ENCODE results near the gene NTNG1. TPM values are rescaled to one million over a fixed set of nuclear protein-coding genes. Genes with fewer than 3 reads are reported as not detected.

NTNG1 gene
- total and polyA plus RNA-seq, 2 of the 13 experiments (the other 11 are each of a cell fraction or from before 2014, with no cell fraction given), result not detected

- Histone ChIP-seq H4K20me1 (ENCODE audit: insufficient read depth, low read length) (no peaks in the 10 kb centered on the region), H2AFZ (ENCODE audit: low read length) (no peak overlapping the region), H3K4me3 (replicated peaks in 1 of 3; ENCODE audit: insufficient read depth in 1 of 3, low read depth in 2 of 3, low read length in 3 of 3) (no peak overlapping the region), H3K4me1 (ENCODE audit: insufficient read depth, low read length) (peaks cover 12% of the 10 kb centered on the region), H3K27ac (ENCODE audit: extremely low read length, insufficient read depth, low read length) (no peak overlapping the region), H3K9ac (ENCODE audit: insufficient read depth, low read depth, low read length) (no peak overlapping the region), H3K27me3 (ENCODE audit: control insufficient read depth in 1 of 2, insufficient read depth in 2 of 2, low read length in 2 of 2) (no peaks in the 10 kb centered on the region), H3K79me2 (ENCODE audit: insufficient read depth, low read length) (no peaks in the 10 kb centered on the region), H3K36me3 (replicated peaks in 1 of 2; ENCODE audit: control insufficient read depth in 1 of 2, insufficient read depth in 2 of 2, low read length in 2 of 2) (no peaks in the 10 kb centered on the region), H3K4me2 (ENCODE audit: low read depth, low read length) (no peak overlapping the region), H3K9me3 (ENCODE audit: low read length) (peaks cover 16% of the 10 kb centered on the region)
- CTCF ChIA-PET (ENCODE audit: low intra/inter-chr PET ratio, low total read pairs), result no interaction called here
- WGBS (ENCODE audit: low lambda C conversion rate), result 50% methylated on average over 2 of the region's 2 CpGs
- FAIRE-seq, result no peak
- in situ Hi-C loops (cut with HindIII; ENCODE audit: extremely low pct_ligation_motif_present, low pct_unique_long_range_greater_than_20kb), result no loop called here
- POLR2A ChIA-PET, result no interaction called here
- DNase-seq (ENCODE audit: low spot score), result no peak
- ATAC-seq, result no peak
- peak in 1 of 2 experiments; percentile 65; a peak in 2 of 4 replicates for TF ChIP-seq MAFK (conservative IDR thresholded peaks at IDR 0.05 in 1 of 2, IDR thresholded peaks at IDR 0.05 in 1 of 2; ENCODE audit: low read length in 2 of 2)
- TF ChIP-seq KDM1A (CRISPR knock-in tag; IDR thresholded peaks at IDR 0.05), result no peak
- TF ChIP-seq MAFF (IDR thresholded peaks at IDR 0.05; ENCODE audit: low read depth, low read length), result peak; percentile 49; the same call in 1 of the 2 replicates
- intact Hi-C loops (cut with micrococcal nuclease; ENCODE audit: unreplicated experiment), result no loop called here
- BruUV-seq (replicated peaks), result no TSS peak
Observed at GRCh38 chr1:107512836-107513235, 372.0 kb downstream of the NTNG1 start.

GRCh38 chr1:107514841-107515240, 374.0 kb downstream of the NTNG1 start:
- CTCF ChIA-PET (ENCODE audit: low intra/inter-chr PET ratio, low total read pairs), result no interaction called here
- in situ Hi-C loops (cut with HindIII; ENCODE audit: extremely low pct_ligation_motif_present, low pct_unique_long_range_greater_than_20kb) (no loop called here), intact Hi-C loops (cut with micrococcal nuclease; ENCODE audit: unreplicated experiment) (no loop called here)
- H2AFZ ChIP-seq (ENCODE audit: low read length), result no peak overlapping the region
- no peaks in the 10 kb centered on the region for H3K27me3 ChIP-seq (ENCODE audit: control insufficient read depth in 1 of 2, insufficient read depth in 2 of 2, low read length in 2 of 2)
- no peak overlapping the region for H3K4me2 ChIP-seq (ENCODE audit: low read depth, low read length)
- no TSS peak for BruUV-seq (replicated peaks)
- no peak overlapping the region for H3K9ac ChIP-seq (ENCODE audit: insufficient read depth, low read depth, low read length)
- no peaks in the 10 kb centered on the region for H3K79me2 ChIP-seq (ENCODE audit: insufficient read depth, low read length)
- ATAC-seq (no peak), DNase-seq (ENCODE audit: low spot score) (no peak), FAIRE-seq (no peak)
- no peaks in the 10 kb centered on the region for H3K36me3 ChIP-seq (replicated peaks in 1 of 2; ENCODE audit: control insufficient read depth in 1 of 2, insufficient read depth in 2 of 2, low read length in 2 of 2)
- WGBS (ENCODE audit: low lambda C conversion rate), result 66% methylated on average over 3 of the region's 3 CpGs
- POLR2A ChIA-PET, result no interaction called here
- no peak overlapping the region for H3K4me3 ChIP-seq (replicated peaks in 1 of 3; ENCODE audit: insufficient read depth in 1 of 3, low read depth in 2 of 3, low read length in 3 of 3)
- peaks cover 16% of the 10 kb centered on the region for H3K9me3 ChIP-seq (ENCODE audit: low read length)
- H3K4me1 ChIP-seq (ENCODE audit: insufficient read depth, low read length), result peaks cover 12% of the 10 kb centered on the region
- no peak overlapping the region for H3K27ac ChIP-seq (ENCODE audit: extremely low read length, insufficient read depth, low read length)
- H4K20me1 ChIP-seq (ENCODE audit: insufficient read depth, low read length), result no peaks in the 10 kb centered on the region
- TF ChIP-seq NRL (CRISPR knock-in tag; IDR thresholded peaks at IDR 0.05; ENCODE audit: borderline replicate concordance), result no peak
- TF ChIP-seq KDM1A (CRISPR knock-in tag; IDR thresholded peaks at IDR 0.05), result no peak
- no peak for TF ChIP-seq CERS6 (CRISPR knock-in tag; IDR thresholded peaks at IDR 0.05)
- TF ChIP-seq ZNF558 (CRISPR knock-in tag; IDR thresholded peaks at IDR 0.05; ENCODE audit: borderline replicate concordance), result no peak
- TF ChIP-seq AGO1 (IDR thresholded peaks at IDR 0.05; ENCODE audit: low read depth, low read length, poor library complexity, severe bottlenecking), result no peak
- TF ChIP-seq SPEN (CRISPR knock-in tag; IDR thresholded peaks at IDR 0.05; ENCODE audit: low read depth), result no peak
- no peak for TF ChIP-seq ZNF546 (CRISPR knock-in tag; conservative IDR thresholded peaks at IDR 0.05)
- no peak for TF ChIP-seq ZNF142 (CRISPR knock-in tag; IDR thresholded peaks at IDR 0.05)
- TF ChIP-seq SMYD3 (CRISPR knock-in tag; IDR thresholded peaks at IDR 0.05), result no peak
